ENCODE measurements around the gene MROH2A.

Gene MROH2A

GRCh38 chr2:233850745-233851144 lies 72.6 kb downstream of the MROH2A start:
- no peak overlapping the region for H3K4me3 ChIP-seq (replicated peaks; ENCODE audit: low read depth, low read length)
- TF ChIP-seq, protein P1, sequence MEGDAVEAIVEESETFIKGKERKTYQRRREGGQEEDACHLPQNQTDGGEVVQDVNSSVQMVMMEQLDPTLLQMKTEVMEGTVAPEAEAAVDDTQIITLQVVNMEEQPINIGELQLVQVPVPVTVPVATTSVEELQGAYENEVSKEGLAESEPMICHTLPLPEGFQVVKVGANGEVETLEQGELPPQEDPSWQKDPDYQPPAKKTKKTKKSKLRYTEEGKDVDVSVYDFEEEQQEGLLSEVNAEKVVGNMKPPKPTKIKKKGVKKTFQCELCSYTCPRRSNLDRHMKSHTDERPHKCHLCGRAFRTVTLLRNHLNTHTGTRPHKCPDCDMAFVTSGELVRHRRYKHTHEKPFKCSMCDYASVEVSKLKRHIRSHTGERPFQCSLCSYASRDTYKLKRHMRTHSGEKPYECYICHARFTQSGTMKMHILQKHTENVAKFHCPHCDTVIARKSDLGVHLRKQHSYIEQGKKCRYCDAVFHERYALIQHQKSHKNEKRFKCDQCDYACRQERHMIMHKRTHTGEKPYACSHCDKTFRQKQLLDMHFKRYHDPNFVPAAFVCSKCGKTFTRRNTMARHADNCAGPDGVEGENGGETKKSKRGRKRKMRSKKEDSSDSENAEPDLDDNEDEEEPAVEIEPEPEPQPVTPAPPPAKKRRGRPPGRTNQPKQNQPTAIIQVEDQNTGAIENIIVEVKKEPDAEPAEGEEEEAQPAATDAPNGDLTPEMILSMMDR (IDR thresholded peaks at IDR 0.05; ENCODE audit: low read depth, low read length, missing control alignments) = no peak
- DNase-seq (ENCODE audit: extremely low read depth, low read depth) = no peak

- no peak for DNase-seq (ENCODE audit: extremely low read depth, low read depth)
- no peak overlapping the region for H3K4me3 ChIP-seq (replicated peaks; ENCODE audit: low read depth, low read length)
- TF ChIP-seq, protein P1 (IDR thresholded peaks at IDR 0.05; ENCODE audit: low read depth, low read length, missing control alignments) = no peak
Measured at GRCh38 chr2:233851169-233851568, 73.0 kb downstream of the MROH2A start.

GRCh38 chr2:233852056-233852455 lies 73.9 kb downstream of the MROH2A start:
- H3K4me3 ChIP-seq (replicated peaks; ENCODE audit: low read depth, low read length) = peak overlapping the region; percentile 88
- TF ChIP-seq, protein P1 (IDR thresholded peaks at IDR 0.05; ENCODE audit: low read depth, low read length, missing control alignments) = no peak
- no peak for DNase-seq (ENCODE audit: extremely low read depth, low read depth)

DNA sequence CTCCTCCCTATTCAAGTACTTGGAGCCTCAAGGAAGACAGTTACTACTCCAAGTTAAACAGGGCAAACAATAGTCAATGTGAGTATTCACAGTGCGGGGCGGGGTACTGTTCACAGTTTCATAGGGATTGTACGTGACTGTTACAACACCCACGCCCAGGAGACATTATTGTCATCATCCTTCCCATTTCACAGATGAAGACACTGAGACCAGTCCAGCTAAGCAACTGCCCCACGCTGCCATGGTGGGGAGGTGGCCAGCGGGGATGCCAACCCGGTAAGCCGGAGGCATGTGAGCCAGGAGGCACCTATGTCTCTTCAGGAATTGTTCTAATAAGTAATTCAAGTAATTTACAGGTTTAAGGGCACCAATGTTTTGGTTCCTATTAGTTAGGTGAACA lies 75.2 kb downstream of the MROH2A start:
- peak overlapping the region; percentile 88 for H3K4me3 ChIP-seq (replicated peaks; ENCODE audit: low read depth, low read length)
- TF ChIP-seq, protein P1 (IDR thresholded peaks at IDR 0.05; ENCODE audit: low read depth, low read length, missing control alignments) = no peak
- no peak for DNase-seq (ENCODE audit: extremely low read depth, low read depth)

DNA sequence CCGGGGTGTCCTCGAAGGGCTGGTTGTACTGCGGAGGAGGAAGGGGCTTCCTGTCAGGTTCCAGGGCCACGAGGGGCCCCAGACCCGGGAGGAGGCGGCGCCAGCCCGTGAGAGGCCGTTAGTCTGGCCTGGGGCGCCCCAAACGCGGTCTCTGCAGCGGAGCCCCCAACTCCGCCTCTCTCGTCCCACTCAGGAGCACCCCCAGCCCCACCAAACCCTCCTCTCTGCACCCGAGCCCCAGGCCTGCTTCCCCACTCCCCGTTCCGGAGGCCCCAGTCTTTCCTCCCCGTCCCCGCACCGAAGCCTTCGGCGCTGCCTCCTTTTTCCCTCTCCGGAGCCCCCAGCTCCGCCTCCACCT lies 75.7 kb downstream of the MROH2A start:
- no peak for DNase-seq (ENCODE audit: extremely low read depth, low read depth)
- TF ChIP-seq, protein P1 (IDR thresholded peaks at IDR 0.05; ENCODE audit: low read depth, low read length, missing control alignments) = no peak
- peak overlapping the region; percentile 88 for H3K4me3 ChIP-seq (replicated peaks; ENCODE audit: low read depth, low read length)

- DNase-seq (ENCODE audit: extremely low read depth, low read depth) = peak; percentile 86
- TF ChIP-seq, protein P1 (IDR thresholded peaks at IDR 0.05; ENCODE audit: low read depth, low read length, missing control alignments) = no peak
- H3K4me3 ChIP-seq (replicated peaks; ENCODE audit: low read depth, low read length) = peak within 1 kb of the TSS; percentile 88
Measured at GRCh38 chr2:233854241-233854981, 76.3 kb downstream of the MROH2A start, which contains the start of gene HJURP. HJURP (minus strand) TSS chr2:233854535; CDS start chr2:233854500, 35 bp downstream.

Measured in HFF-Myc (cell line).